IMR-90 (cell line): ENCODE measurements around the gene GGT5.

ENCODE experiments used
- BHLHE40 ChIP-seq: fragments of 150-350 bp; IDR thresholded peaks from 2 replicates; pipeline ENCODE4 v1.6.1; 2016; ENCODE audit warnings: mild to moderate bottlenecking, low read depth, low read length
- CEBPB ChIP-seq: IDR thresholded peaks from 2 replicates; pipeline ENCODE4 v1.6.1; 2012; ENCODE audit warnings: low read depth, low read length, improper control_type of control experiment
- CHD1 ChIP-seq: IDR thresholded peaks from 2 replicates; pipeline ENCODE4 v1.6.1; 2012; ENCODE audit warnings: low read depth, low read length, improper control_type of control experiment
- CTCF ChIP-seq: conservative IDR thresholded peaks from 2 replicates; pipeline ENCODE4 v1.5.1; 2012; ENCODE audit warnings: mild to moderate bottlenecking, low read depth, low read length, improper control_type of control experiment
- ELK1 ChIP-seq: fragments of 150-350 bp; IDR thresholded peaks from 2 replicates; pipeline ENCODE4 v1.6.1; 2016; ENCODE audit warnings: low read depth, mild to moderate bottlenecking, low read length, moderate library complexity, borderline replicate concordance
- MAFK ChIP-seq: IDR thresholded peaks from 2 replicates; pipeline ENCODE4 v1.6.1; 2012; ENCODE audit warnings: low read depth, low read length, improper control_type of control experiment
- MAZ ChIP-seq: IDR thresholded peaks from 2 replicates; pipeline ENCODE4 v1.6.1; 2012; ENCODE audit warnings: low read depth, mild to moderate bottlenecking, low read length, improper control_type of control experiment, moderate library complexity, borderline replicate concordance
- MXI1 ChIP-seq: IDR thresholded peaks from 2 replicates; pipeline ENCODE4 v1.6.1; 2012; ENCODE audit warnings: low read depth, mild to moderate bottlenecking, low read length, moderate library complexity, borderline replicate concordance
- POLR2A ChIP-seq: IDR thresholded peaks from 2 replicates; pipeline ENCODE4 v1.6.1; 2012; ENCODE audit warnings: mild to moderate bottlenecking, low read depth, low read length
- RAD21 ChIP-seq: IDR thresholded peaks from 2 replicates; pipeline ENCODE4 v1.6.1; 2012; ENCODE audit warnings: low read length, improper control_type of control experiment
- RCOR1 ChIP-seq: IDR thresholded peaks from 2 replicates; pipeline ENCODE4 v1.6.1; 2012; ENCODE audit warnings: mild to moderate bottlenecking, low read length, improper control_type of control experiment; ENCODE audit not compliant: insufficient replicate concordance
- RFX5 ChIP-seq: IDR thresholded peaks from 2 replicates; pipeline ENCODE4 v1.8.0; 2012; ENCODE audit warnings: low read depth, mild to moderate bottlenecking, low read length, moderate library complexity
- SMC3 ChIP-seq: fragments of 150-350 bp; IDR thresholded peaks from 2 replicates; pipeline ENCODE4 v1.6.1; 2016; ENCODE audit warnings: low read depth, mild to moderate bottlenecking, antibody characterized with exemption, low read length, moderate library complexity
- USF2 ChIP-seq: fragments of 150-350 bp; IDR thresholded peaks from 2 replicates; pipeline ENCODE4 v1.6.1; 2017; ENCODE audit warnings: mild to moderate bottlenecking, antibody characterized with exemption, low read length, low read depth

- no peak for TF ChIP-seq CEBPB
- no peak for TF ChIP-seq CTCF
- no peak for TF ChIP-seq POLR2A
- no peak for TF ChIP-seq RCOR1
- no peak for TF ChIP-seq SMC3
- TF ChIP-seq USF2 = no peak
- no peak for TF ChIP-seq RFX5
- no peak for TF ChIP-seq MAFK
- TF ChIP-seq RAD21 = no peak
- no peak for TF ChIP-seq BHLHE40
- no peak for TF ChIP-seq ELK1
- no peak for TF ChIP-seq MAZ
- no peak for TF ChIP-seq MXI1
- TF ChIP-seq CHD1 = no peak
Measured at GRCh38 chr22:24198682-24199052, 46.2 kb downstream of the GGT5 start.
